ENCODE measurements around the gene PARD6G.

Gene PARD6G

DNA sequence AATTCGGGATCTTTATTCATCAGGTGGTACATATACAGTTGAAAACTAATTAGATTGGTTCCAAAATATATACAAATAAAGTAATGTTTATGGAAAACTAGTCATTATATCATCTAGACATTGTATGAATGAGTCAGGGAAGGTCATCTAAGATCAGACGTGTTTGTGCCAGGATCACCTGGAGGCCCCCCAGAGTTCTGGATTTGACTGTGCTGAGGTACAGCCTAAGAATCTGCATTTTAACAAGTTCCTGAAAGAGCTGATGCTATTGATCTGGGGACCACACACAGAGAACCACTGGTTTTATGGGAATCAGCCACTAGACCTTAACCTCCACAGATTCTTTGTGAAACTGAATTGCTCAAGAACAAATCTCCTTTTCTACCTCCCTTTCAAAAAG is 43.2 kb downstream of the PARD6G start:
- no peak overlapping the region for H3K4me3 Mint-ChIP-seq
- H3K36me3 Mint-ChIP-seq, result no peaks in the 10 kb centered on the region
- peak in 1 of 2 donors; percentile 46 for DNase-seq (ENCODE audit: low spot score in 2 of 2)
- H3K4me1 Mint-ChIP-seq, result peaks cover 33% of the 10 kb centered on the region
- ATAC-seq, result no peak
- no peak overlapping the region for H3K27ac Mint-ChIP-seq
- H3K9me3 Mint-ChIP-seq, result no peaks in the 10 kb centered on the region

DNA sequence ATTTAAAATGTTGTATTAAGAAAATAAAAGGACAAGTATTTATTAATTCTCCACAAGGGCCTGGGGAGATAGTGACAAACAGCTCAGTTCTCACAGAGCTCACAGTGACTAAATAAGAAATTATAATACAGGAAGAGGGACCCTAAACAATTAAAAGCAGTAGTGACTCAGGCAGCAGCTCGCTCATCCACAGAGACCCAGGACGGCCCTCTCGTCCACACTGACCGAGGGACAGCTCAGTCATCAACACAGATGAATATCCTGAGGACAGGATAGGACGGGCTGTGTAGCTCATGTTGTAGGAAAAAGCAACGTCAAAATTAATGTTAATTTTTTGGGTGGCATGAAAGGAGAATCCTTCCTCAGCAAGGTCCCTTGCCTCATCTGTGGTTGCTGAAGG is 44.1 kb downstream of the PARD6G start:
- no peaks in the 10 kb centered on the region for H3K9me3 Mint-ChIP-seq
- no peaks in the 10 kb centered on the region for H3K36me3 Mint-ChIP-seq
- peak; percentile 43 for ATAC-seq
- no peak overlapping the region for H3K27ac Mint-ChIP-seq
- H3K4me1 Mint-ChIP-seq, result peaks cover 33% of the 10 kb centered on the region
- H3K4me3 Mint-ChIP-seq, result peak overlapping the region; percentile 36
- peak in 1 of 2 donors; percentile 44 for DNase-seq (ENCODE audit: low spot score in 2 of 2)

DNA sequence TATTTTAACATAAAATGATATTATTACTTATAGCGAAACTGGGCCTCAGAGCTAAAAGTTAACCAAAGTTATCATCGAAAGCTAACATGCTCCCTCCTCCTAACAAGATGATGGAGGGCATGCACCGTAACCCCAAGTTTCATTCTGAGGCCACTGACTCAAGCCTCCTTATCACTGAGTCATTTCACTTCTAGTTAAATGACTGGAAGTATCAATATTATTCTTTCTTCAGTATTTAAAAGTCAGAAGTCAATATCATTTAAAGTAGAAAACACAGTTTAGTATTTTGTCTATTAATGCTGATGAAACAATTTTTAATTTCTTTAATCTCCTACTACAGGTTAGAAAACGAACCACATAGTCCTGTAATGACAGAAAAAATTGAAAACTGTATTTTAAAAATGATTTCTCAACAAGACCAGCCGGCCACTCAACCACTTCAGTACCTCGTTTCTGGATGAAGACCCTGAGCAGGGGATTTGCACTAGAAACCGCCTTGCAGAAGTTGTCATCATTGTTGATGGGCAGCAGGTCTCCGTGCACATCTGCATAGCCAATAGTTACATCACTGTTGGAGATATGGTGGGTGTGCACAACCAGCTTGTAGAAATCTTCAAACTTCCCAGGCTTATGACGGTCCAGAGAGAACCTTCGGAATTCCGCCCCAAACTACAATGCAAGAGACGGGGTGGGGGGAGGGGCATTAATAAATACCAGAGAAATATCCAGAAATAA is 44.9 kb downstream of the PARD6G start:
- no peak overlapping the region for H3K27ac Mint-ChIP-seq
- no peaks in the 10 kb centered on the region for H3K36me3 Mint-ChIP-seq
- H3K4me1 Mint-ChIP-seq, result peaks cover 33% of the 10 kb centered on the region
- peak overlapping the region; percentile 36 for H3K4me3 Mint-ChIP-seq
- H3K9me3 Mint-ChIP-seq, result no peaks in the 10 kb centered on the region
- ATAC-seq (peak; percentile 94), DNase-seq (ENCODE audit: low spot score in 2 of 2) (peak in 1 of 2 donors; percentile 66)

DNA sequence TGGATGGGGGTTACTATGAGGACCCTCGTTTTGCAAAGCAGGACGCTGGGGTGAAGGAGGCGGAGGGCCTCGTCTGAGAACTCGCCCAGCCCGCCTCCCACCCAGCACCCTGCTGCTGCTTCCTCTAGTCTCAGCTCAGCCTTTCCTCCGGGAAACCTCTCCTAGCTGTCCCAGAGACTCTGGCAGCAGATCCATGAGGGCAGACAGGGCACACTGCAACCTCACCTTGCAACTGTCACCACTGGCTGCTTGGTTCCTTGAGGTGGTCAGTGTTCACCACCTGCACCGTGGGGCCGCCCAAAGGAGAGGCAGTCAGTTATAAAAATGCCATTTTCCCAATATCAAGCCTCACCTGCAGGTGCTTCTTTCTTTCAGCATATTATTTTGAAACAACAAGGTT is 45.6 kb downstream of the PARD6G start:
- Mint-ChIP-seq H3K36me3 (no peaks in the 10 kb centered on the region), H3K4me3 (peak overlapping the region; percentile 34), H3K27ac (no peak overlapping the region), H3K9me3 (no peaks in the 10 kb centered on the region), H3K4me1 (peaks cover 33% of the 10 kb centered on the region)
- ATAC-seq (no peak), DNase-seq (ENCODE audit: low spot score in 2 of 2) (no peak)

DNA sequence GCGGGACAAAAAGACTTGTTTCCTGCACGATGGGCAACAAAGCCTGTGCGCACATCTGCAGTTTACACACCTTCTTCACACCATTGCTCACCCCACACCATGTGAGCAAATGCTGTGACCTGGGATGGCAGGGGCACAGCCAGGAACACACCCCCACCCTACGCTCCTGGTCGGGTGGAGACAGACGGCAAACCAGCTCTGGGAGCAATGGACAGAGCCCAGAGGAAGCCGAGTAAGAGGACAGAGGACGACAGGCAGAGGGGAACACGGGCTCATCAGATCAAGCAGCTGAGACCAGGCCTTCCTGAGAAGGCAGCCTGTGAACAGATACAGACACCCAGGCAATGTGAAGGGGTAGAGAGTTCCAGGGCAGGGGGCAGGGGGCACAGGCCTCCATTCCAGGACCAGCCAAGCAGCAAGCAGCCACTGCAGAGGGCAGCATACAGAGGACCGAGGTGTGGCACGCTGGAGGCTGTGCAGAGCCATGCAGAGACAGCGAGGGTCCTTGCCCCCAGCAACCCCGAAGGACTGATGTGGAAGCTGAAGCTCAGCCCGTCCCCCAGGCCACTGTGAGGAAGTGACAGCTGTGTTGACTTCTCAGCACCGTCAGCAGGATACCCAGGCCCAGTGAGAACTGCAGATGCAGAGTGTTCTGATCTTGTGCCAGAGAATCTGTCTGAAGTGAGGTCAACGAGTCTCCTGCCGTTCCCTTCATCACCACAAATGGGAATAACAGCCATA is 46.2 kb downstream of the PARD6G start:
- H3K27ac Mint-ChIP-seq, result no peak overlapping the region
- no peaks in the 10 kb centered on the region for H3K9me3 Mint-ChIP-seq
- no peak for ATAC-seq
- peak in 1 of 2 donors; percentile 51 for DNase-seq (ENCODE audit: low spot score in 2 of 2)
- no peaks in the 10 kb centered on the region for H3K36me3 Mint-ChIP-seq
- peaks cover 33% of the 10 kb centered on the region for H3K4me1 Mint-ChIP-seq
- H3K4me3 Mint-ChIP-seq, result peak overlapping the region; percentile 34

DNA sequence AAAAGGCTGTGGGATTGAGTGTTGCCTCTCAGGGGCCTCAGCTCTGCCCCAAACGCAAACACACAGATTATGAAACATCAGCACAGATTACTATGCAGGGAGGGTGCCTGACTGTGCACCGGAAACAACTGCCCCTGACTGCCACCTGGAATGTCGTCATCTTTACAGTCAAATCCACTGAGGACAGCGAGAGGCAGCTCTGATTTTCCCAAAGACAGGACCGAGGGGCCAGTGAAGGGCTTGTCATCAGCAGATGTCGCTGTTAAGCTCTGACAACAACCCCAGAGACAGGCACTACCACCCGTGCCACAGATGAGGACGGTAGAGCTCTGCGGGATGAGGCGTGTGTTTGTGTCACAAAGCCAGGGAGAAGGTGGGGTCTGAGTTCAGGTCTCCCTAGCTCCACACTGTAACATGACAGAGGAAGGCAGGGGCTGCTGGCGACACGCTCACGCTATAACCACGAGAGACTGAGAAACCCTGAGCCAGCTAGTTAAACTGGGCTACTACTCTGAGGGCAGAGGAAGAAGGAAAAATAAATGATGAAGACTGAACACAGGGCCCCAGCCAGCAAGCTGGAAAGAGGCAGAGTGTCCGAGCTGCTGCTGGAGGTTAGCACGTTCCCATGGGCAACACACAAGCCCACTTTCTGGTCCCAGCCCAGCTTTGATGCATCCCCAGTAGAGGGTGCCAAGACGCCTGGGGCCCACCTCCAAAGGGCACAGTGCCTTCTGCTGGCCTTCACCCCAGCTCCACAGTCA is 47.0 kb downstream of the PARD6G start:
- Mint-ChIP-seq H3K4me1 (peaks cover 33% of the 10 kb centered on the region), H3K9me3 (no peaks in the 10 kb centered on the region), H3K4me3 (peak overlapping the region; percentile 5), H3K27ac (no peak overlapping the region), H3K36me3 (no peaks in the 10 kb centered on the region)
- ATAC-seq (no peak), DNase-seq (ENCODE audit: low spot score in 2 of 2) (peak in 1 of 2 donors; percentile 48)

DNA sequence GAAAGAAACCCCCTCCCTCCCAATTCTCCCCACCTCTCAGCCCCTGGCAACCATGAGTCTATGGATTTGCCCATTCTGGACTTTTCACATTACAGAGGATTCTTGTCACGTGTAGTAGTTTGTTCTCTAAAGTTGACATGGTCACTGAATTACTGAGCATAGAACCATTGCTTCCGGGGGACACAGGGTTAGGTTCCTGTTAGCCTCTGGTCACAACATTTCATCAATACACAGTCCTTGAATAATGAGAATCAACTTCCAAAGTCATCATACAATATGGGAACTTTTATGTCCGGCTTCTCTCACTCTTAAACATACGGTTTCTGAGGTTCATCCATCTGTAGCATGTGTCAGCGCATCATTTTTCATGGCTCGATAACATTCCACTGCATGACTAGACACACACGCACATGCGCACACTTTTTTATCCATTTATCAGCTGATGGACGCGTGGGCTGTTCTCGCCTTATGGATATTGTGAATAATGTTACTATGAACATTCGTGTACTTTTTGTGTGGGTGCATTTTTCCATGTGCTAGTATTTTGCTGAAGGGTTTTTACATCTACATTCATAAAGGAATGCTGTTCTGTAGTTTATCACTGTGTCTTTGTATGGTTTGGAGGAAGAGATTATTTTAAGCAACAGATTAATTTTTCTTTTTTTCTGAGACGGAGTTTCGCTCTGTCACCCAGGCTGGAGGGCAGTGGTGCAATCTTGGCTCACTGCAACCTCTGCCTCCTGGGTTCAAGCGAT is 48.1 kb downstream of the PARD6G start:
- Mint-ChIP-seq H3K4me1 (peaks cover 42% of the 10 kb centered on the region), H3K27ac (no peak overlapping the region), H3K9me3 (no peaks in the 10 kb centered on the region), H3K4me3 (no peak overlapping the region), H3K36me3 (no peaks in the 10 kb centered on the region)
- DNase-seq (ENCODE audit: low spot score in 2 of 2) (no peak), ATAC-seq (no peak)

GRCh38 chr18:80198391-80198790 is 48.9 kb downstream of the PARD6G start:
- Mint-ChIP-seq H3K36me3 (no peaks in the 10 kb centered on the region), H3K27ac (no peak overlapping the region), H3K4me1 (peaks cover 40% of the 10 kb centered on the region), H3K4me3 (no peak overlapping the region), H3K9me3 (no peaks in the 10 kb centered on the region)
- DNase-seq (ENCODE audit: low spot score in 2 of 2) (no peak), ATAC-seq (no peak)

GRCh38 chr18:80197528-80197927 is 49.8 kb downstream of the PARD6G start:
- Mint-ChIP-seq H3K9me3 (no peaks in the 10 kb centered on the region), H3K4me1 (peaks cover 31% of the 10 kb centered on the region), H3K4me3 (no peak overlapping the region), H3K27ac (no peak overlapping the region), H3K36me3 (no peaks in the 10 kb centered on the region)
- DNase-seq (ENCODE audit: low spot score in 2 of 2) (peak in 1 of 2 donors; percentile 38), ATAC-seq (no peak)

- no peak for DNase-seq (ENCODE audit: low spot score in 2 of 2)
- Mint-ChIP-seq H3K27ac (no peak overlapping the region), H3K36me3 (no peaks in the 10 kb centered on the region)
Observed at GRCh38 chr18:80196528-80197320, 50.6 kb downstream of the PARD6G start.

DNA sequence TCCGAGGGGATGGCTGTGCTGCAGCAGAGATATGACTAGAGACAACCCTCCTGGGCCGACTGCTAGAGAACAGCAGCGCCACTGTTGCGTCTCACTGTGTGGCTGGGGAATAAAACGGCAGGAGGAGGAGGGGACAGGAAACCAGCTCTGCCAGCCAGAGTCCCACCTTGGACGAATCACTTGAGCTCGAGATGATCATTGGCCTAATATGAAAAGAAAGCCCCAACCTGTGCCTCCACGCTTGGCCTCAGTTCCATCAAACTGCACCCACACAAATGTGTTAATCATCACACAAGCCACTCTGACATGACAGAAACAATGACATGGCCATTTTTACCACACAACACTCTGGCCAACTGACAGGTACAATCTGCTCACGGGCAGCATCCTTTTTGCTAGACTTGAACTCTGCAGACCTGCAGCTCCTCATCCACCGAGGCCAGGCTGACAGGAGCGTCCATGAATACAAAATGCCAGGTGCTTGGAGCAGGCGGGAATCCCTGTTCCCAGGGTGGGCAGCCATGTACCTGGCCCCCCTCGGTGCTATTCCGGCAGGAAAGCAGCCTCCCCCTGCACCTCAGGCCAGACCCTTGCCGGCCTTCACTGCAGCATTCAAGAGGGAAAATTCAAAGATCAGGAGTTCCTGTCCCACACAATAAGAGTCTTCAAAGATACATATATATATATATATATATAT is 52.3 kb downstream of the PARD6G start:
- no peaks in the 10 kb centered on the region for H3K36me3 Mint-ChIP-seq
- ATAC-seq, result peak; percentile 80

More at GRCh38 chr18:80196528-80197320, 50.6 kb downstream of the PARD6G start:
- Mint-ChIP-seq H3K9me3 (no peaks in the 10 kb centered on the region), H3K4me3 (no peak overlapping the region), H3K4me1 (peaks cover 30% of the 10 kb centered on the region)
- no peak for ATAC-seq

DNA sequence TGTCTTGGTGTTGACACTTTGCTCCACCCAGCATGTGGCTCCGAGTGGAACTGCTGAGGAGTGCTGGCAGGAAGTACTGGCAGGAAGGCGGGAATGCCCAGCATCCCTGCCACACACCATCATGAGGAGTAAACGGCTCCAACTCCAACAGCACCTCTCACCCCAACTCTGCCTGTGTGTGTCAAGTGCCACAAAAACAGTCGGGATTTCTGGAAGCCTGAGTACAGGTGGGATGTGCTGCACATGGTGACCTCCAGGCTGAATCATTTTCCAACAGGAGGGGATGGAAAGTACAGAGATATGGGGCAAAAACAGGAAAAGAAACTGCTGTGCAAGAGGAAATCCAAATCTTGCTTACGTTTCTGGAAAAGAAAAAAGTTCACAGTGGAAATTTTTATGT is 53.6 kb downstream of the PARD6G start:
- no peak overlapping the region for H3K4me3 Mint-ChIP-seq
- ATAC-seq, result no peak

More for the DNA sequence above, 52.3 kb downstream of the PARD6G start:
- DNase-seq (ENCODE audit: low spot score in 2 of 2), result peak in 1 of 2 donors; percentile 38
- peaks cover 13% of the 10 kb centered on the region for H3K4me1 Mint-ChIP-seq
- no peak overlapping the region for H3K27ac Mint-ChIP-seq
- H3K4me3 Mint-ChIP-seq, result no peak overlapping the region
- H3K9me3 Mint-ChIP-seq, result no peaks in the 10 kb centered on the region

DNA sequence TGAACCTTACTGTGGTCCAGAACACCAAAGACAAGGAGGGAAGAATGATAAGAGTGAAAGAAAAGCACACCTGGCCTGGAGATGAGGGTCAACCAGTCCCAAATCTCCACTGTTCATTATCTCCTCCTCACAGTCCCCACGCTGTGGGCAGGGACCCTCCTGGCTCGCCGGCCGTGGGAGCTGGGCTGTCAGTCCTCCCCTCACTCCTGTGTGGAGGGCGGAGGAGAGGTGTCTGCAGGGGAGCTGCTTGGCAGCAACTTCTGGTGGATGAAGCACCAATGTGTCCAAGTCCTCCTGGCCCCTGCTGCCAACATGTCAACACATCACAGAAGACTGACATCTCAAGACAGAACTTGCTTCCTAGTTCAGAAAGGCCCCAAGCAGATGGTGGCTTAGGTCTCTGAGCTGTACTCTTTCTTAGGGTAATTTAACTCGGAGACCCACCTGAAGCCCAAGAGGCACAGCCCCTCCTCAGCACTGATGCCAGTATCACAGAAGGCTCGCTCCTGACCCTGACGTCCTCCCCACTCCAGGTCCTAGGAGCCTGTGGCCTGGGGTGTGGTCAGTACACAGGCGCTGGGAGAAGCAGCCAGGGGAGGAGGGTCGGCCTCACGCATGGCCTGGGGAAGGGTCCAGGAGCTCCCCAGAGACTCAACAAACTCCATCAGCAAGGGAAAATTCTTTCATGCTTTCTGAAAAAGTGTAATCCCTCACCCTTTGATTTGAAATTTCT is 54.5 kb downstream of the PARD6G start:
- H3K27ac Mint-ChIP-seq, result no peak overlapping the region
- peaks cover 13% of the 10 kb centered on the region for H3K4me1 Mint-ChIP-seq
- DNase-seq (ENCODE audit: low spot score in 2 of 2), result peak in 1 of 2 donors; percentile 44
- no peak for ATAC-seq
- H3K9me3 Mint-ChIP-seq, result no peaks in the 10 kb centered on the region
- H3K4me3 Mint-ChIP-seq, result no peak overlapping the region
- no peaks in the 10 kb centered on the region for H3K36me3 Mint-ChIP-seq

More for the DNA sequence above, 53.6 kb downstream of the PARD6G start:
- H3K4me1 Mint-ChIP-seq, result peaks cover 13% of the 10 kb centered on the region
- no peaks in the 10 kb centered on the region for H3K36me3 Mint-ChIP-seq
- DNase-seq (ENCODE audit: low spot score in 2 of 2), result no peak
- H3K9me3 Mint-ChIP-seq, result no peaks in the 10 kb centered on the region
- no peak overlapping the region for H3K27ac Mint-ChIP-seq
